Esophagus muscularis mucosa (tissue), 4 donors: ENCODE results near the gene SLC39A10.

Experiments
- EP300 ChIP-seq: sonication (generic); formaldehyde crosslinking; IDR thresholded peaks from one replicate; pipeline ENCODE4 v1.6.1; 2017; ENCODE audit warnings: antibody characterized with exemption
- POLR2A ChIP-seq: fragments of 450-650 bp; IDR thresholded peaks from one replicate; pipeline ENCODE4 v1.6.1; 2017; ENCODE audit warnings: antibody characterized with exemption, moderate library complexity, mild to moderate bottlenecking, low read depth
- POLR2AphosphoS5 ChIP-seq, 2 donors: sonication (generic); formaldehyde crosslinking; IDR thresholded peaks; one replicate each; pipeline ENCODE4 v1.6.1; 2017; ENCODE audit warnings: antibody characterized with exemption in 2 of 2
- TF ChIP-seq, protein P1 (sequence below), 3 experiments: fragments of 200-600 bp in 2 of 3; fragments of 450-650 bp in 1 of 3; sonication (generic) in 2 of 3; IDR thresholded peaks; one replicate each; pipeline ENCODE4 v1.5.1; 2017 to 2019; ENCODE audit warnings: antibody characterized with exemption in 3 of 3, mild to moderate bottlenecking in 2 of 3, moderate library complexity in 1 of 3

DNA sequence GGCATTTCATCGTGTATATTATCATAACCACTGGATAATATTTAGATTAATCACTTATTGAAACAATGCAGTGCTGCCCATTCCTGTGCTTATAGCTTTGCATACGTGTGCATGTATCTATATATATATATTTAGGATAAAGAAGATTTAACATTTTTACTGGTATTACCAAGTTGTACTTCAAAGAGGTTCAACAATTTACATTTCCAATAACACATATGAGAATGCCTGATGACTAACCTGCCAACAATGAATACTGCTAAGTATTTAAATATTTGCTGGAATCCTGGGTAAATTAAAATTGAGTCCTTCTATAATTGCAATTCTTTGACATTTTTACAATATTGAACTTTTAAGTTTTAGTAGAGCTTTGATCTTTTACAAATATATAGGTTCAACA lies 111.4 kb downstream of the SLC39A10 start:
- TF ChIP-seq, protein P1, sequence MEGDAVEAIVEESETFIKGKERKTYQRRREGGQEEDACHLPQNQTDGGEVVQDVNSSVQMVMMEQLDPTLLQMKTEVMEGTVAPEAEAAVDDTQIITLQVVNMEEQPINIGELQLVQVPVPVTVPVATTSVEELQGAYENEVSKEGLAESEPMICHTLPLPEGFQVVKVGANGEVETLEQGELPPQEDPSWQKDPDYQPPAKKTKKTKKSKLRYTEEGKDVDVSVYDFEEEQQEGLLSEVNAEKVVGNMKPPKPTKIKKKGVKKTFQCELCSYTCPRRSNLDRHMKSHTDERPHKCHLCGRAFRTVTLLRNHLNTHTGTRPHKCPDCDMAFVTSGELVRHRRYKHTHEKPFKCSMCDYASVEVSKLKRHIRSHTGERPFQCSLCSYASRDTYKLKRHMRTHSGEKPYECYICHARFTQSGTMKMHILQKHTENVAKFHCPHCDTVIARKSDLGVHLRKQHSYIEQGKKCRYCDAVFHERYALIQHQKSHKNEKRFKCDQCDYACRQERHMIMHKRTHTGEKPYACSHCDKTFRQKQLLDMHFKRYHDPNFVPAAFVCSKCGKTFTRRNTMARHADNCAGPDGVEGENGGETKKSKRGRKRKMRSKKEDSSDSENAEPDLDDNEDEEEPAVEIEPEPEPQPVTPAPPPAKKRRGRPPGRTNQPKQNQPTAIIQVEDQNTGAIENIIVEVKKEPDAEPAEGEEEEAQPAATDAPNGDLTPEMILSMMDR (IDR thresholded peaks at IDR 0.05) = no peak
- TF ChIP-seq POLR2AphosphoS5 (IDR thresholded peaks at IDR 0.05) (no peak), POLR2A (no peak), EP300 (no peak)
